ENCODE data around the gene NFAT5.

NFAT5 gene

DNA sequence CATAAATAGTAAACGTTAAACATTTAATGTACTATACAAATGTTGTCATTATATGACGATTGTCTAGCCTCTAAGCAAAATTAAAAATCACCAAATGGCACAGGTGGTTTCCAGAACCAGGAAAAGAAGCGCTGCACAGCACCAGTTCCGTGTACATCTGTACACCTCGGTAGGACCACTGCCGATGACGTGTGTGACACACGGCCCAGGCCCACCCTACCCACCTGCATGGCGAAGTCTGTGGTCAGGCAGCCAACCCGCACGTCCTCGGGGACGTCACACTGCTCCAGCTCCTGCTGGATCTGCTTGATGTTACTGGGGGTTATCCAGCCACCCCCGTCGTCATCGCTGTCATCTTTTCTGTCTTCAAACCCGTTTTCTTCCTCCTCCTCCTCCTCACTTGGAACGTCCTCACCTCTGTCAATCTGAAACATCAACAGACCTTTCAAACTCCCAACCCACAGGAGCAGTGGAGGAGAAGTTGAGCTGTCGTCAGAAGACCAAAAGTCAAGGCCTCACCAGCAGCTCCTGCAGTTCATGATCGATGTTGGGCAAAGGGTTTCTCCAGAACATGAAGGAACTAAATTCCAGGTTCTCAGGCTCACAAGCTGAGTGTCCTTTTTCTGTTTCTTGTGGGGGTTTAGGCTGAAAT, 183.1 kb downstream of the NFAT5 start:
- no peak for DNase-seq

- DNase-seq: no peak
These were observed 188.3 kb downstream of the NFAT5 start for GRCh38 chr16:69754143-69754468.
